Measurements from ENCODE around the gene DUSP23.

DNA sequence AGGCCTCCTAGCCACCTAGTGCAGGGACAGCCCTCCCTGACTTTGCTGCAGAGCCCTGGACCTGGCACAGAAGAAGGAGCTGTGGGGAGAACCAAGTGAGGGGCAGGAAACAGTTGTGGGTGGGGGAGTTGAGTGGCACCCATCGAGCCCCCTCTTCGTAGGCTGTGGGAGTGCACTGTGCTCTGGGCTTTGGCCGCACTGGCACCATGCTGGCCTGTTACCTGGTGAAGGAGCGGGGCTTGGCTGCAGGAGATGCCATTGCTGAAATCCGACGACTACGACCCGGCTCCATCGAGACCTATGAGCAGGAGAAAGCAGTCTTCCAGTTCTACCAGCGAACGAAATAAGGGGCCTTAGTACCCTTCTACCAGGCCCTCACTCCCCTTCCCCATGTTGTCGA is 1.2 kb downstream of the DUSP23 start:
- TF ChIP-seq EZH2 (IDR thresholded peaks at IDR 0.05; ENCODE audit: borderline replicate concordance, low read depth, low read length, poor library complexity, severe bottlenecking): no peak
- TF ChIP-seq, protein P1, sequence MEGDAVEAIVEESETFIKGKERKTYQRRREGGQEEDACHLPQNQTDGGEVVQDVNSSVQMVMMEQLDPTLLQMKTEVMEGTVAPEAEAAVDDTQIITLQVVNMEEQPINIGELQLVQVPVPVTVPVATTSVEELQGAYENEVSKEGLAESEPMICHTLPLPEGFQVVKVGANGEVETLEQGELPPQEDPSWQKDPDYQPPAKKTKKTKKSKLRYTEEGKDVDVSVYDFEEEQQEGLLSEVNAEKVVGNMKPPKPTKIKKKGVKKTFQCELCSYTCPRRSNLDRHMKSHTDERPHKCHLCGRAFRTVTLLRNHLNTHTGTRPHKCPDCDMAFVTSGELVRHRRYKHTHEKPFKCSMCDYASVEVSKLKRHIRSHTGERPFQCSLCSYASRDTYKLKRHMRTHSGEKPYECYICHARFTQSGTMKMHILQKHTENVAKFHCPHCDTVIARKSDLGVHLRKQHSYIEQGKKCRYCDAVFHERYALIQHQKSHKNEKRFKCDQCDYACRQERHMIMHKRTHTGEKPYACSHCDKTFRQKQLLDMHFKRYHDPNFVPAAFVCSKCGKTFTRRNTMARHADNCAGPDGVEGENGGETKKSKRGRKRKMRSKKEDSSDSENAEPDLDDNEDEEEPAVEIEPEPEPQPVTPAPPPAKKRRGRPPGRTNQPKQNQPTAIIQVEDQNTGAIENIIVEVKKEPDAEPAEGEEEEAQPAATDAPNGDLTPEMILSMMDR (conservative IDR thresholded peaks at IDR 0.05; ENCODE audit: low read depth, low read length): no peak
